GM21447 (cell line): ENCODE results near the gene WDR12.
A peak's percentile ranks its signal among the peaks of the same experiment; 100 is the strongest.
"Not testable (repeated sequence)": the region's sequence is repeated elsewhere in the genome, so short reads cannot be mapped to it uniquely, and the experiment has no call there.

ENCODE experiments used
- ATAC-seq: cut with Tn5 transposase; IDR thresholded peaks from one replicate; pipeline ENCODE4 v1.9.1; 2021; ENCODE audit not compliant: unreplicated experiment

The WDR12 gene

GRCh38 chr2:202885190-202885589, 26.3 kb downstream of the WDR12 start:
- no peak for ATAC-seq

GRCh38 chr2:202883987-202884675, 27.3 kb downstream of the WDR12 start:
- ATAC-seq, result no peak

- no peak for ATAC-seq
Measured at GRCh38 chr2:202881570-202881969, 29.9 kb downstream of the WDR12 start.

GRCh38 chr2:202877699-202878098, 33.8 kb downstream of the WDR12 start:
- ATAC-seq, result no peak

GRCh38 chr2:202871300-202872141, 40.0 kb downstream of the WDR12 start, which contains the start of gene ICA1L:
Gene ICA1L, minus strand, starts transcription at chr2:202871766. Its CDS starts 42,757 bp downstream, at chr2:202829009.
- ATAC-seq, result peak; percentile 52

GRCh38 chr2:202870431-202871299, 40.8 kb downstream of the WDR12 start:
- ATAC-seq, result peak; percentile 77

GRCh38 chr2:202861987-202862386, 49.5 kb downstream of the WDR12 start:
- ATAC-seq, result no peak

GRCh38 chr2:202858601-202859000, 52.9 kb downstream of the WDR12 start:
- ATAC-seq, result no peak

- ATAC-seq, result not testable (repeated sequence)
Measured at GRCh38 chr2:202849343-202849742, 62.1 kb downstream of the WDR12 start.

GRCh38 chr2:202848813-202849212, 62.7 kb downstream of the WDR12 start:
- ATAC-seq, result no peak

- ATAC-seq, result no peak
Measured at GRCh38 chr2:202847693-202848524, 63.6 kb downstream of the WDR12 start.

- no peak for ATAC-seq
Measured at GRCh38 chr2:202844656-202845055, 66.8 kb downstream of the WDR12 start.

- ATAC-seq, result no peak
Measured at GRCh38 chr2:202842690-202843089, 68.8 kb downstream of the WDR12 start.

- no peak for ATAC-seq
Measured at GRCh38 chr2:202841090-202841867, 70.2 kb downstream of the WDR12 start.

GRCh38 chr2:202831242-202832220, 79.9 kb downstream of the WDR12 start:
- no peak for ATAC-seq

GRCh38 chr2:202824901-202825300, 86.6 kb downstream of the WDR12 start:
- no peak for ATAC-seq
